ENCODE measurements around the gene SIRPB2. TPM values are rescaled to one million over a fixed set of nuclear protein-coding genes. Genes with fewer than 3 reads are reported as not detected.

SIRPB2 gene
- total RNA-seq, 2 donors from 2014 or later, result 11.0 to 29.8 TPM

DNA sequence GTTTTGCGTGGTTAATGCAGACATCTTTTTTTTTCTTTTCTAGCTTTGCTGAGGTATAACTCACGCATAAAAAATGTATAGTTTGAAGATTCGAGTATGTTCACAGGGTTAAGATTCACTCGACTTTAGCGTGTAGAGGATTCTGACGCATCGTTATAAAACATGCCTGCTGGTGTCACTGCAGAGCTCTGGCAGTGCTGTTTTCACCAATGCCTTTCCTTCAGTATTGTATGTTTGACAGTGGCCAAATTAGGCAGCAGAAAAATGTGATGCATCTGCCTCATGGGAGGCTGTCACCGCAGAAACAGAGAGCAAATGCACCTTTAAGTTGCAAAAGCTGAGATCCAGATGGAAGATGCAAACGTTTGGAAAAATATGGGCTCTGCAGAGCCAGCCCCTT, 18.0 kb upstream of the SIRPB2 start:
- H3K27ac ChIP-seq, result no peak overlapping the region
- no peak overlapping the region for H3K4me3 ChIP-seq
- H3K4me1 ChIP-seq (ENCODE audit: control insufficient read depth in 1 of 2, low read depth in 2 of 2), result no peaks in the 10 kb centered on the region
- no peaks in the 10 kb centered on the region for H3K36me3 ChIP-seq
- ATAC-seq (ENCODE audit: insufficient number of reproducible peaks, low FRiP score, low read depth) (no peak), DNase-seq (ENCODE audit: low spot score) (no peak)
- TF ChIP-seq, protein P1, sequence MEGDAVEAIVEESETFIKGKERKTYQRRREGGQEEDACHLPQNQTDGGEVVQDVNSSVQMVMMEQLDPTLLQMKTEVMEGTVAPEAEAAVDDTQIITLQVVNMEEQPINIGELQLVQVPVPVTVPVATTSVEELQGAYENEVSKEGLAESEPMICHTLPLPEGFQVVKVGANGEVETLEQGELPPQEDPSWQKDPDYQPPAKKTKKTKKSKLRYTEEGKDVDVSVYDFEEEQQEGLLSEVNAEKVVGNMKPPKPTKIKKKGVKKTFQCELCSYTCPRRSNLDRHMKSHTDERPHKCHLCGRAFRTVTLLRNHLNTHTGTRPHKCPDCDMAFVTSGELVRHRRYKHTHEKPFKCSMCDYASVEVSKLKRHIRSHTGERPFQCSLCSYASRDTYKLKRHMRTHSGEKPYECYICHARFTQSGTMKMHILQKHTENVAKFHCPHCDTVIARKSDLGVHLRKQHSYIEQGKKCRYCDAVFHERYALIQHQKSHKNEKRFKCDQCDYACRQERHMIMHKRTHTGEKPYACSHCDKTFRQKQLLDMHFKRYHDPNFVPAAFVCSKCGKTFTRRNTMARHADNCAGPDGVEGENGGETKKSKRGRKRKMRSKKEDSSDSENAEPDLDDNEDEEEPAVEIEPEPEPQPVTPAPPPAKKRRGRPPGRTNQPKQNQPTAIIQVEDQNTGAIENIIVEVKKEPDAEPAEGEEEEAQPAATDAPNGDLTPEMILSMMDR (IDR thresholded peaks at IDR 0.05), result no peak
- no peaks in the 10 kb centered on the region for H3K27me3 ChIP-seq (replicated peaks; ENCODE audit: insufficient read depth)
- no peaks in the 10 kb centered on the region for H3K9me3 ChIP-seq

DNA sequence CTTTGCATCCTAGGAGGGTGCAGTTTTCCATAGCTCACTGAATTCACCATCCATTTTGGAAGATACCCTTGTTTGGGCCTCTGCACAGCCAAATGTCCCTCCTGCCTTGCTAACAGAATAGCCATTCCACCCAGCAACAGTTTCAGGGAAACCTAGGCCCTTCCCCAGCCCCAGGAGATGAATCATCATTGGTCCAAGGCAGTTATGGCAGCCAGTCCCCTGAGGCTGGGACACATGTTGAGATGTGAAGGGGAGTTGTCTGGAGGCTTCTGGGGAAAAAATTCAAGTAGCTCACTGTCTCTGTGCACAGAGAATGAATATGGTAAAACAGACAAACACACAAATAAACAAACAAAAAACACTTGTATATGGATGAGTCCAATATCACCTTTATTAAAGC, 17.4 kb upstream of the SIRPB2 start:
- ATAC-seq (ENCODE audit: insufficient number of reproducible peaks, low FRiP score, low read depth) (no peak), DNase-seq (ENCODE audit: low spot score) (no peak)
- TF ChIP-seq, protein P1 (IDR thresholded peaks at IDR 0.05), result no peak
- Histone ChIP-seq H3K27ac (no peak overlapping the region), H3K27me3 (replicated peaks; ENCODE audit: insufficient read depth) (no peaks in the 10 kb centered on the region), H3K9me3 (no peaks in the 10 kb centered on the region), H3K4me1 (ENCODE audit: control insufficient read depth in 1 of 2, low read depth in 2 of 2) (no peaks in the 10 kb centered on the region), H3K36me3 (no peaks in the 10 kb centered on the region), H3K4me3 (no peak overlapping the region)

DNA sequence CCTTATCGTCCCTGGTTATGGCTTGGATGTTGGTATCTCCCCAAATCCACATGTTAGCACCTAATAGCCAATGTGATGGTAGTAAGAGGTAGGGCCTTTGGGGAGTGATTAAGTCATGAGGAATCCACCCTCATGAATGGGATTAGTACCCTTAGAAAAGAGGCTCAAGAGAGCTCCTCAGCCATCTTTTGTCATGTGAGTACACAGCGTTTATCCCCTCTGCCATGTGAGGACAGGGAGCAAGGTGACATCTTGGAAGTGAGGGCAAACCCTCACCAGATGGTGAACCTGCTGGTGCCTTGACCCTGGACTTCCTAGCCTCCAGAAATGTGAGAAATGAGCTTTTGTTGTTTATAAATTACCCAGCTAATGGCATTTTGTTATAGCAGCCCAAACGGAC, 16.1 kb upstream of the SIRPB2 start:
- Histone ChIP-seq H3K4me3 (no peak overlapping the region), H3K36me3 (no peaks in the 10 kb centered on the region), H3K27ac (no peak overlapping the region), H3K4me1 (ENCODE audit: control insufficient read depth in 1 of 2, low read depth in 2 of 2) (no peaks in the 10 kb centered on the region), H3K9me3 (no peaks in the 10 kb centered on the region), H3K27me3 (replicated peaks; ENCODE audit: insufficient read depth) (no peaks in the 10 kb centered on the region)
- ATAC-seq (ENCODE audit: insufficient number of reproducible peaks, low FRiP score, low read depth) (no peak), DNase-seq (ENCODE audit: low spot score) (no peak)
- TF ChIP-seq, protein P1 (IDR thresholded peaks at IDR 0.05), result no peak

DNA sequence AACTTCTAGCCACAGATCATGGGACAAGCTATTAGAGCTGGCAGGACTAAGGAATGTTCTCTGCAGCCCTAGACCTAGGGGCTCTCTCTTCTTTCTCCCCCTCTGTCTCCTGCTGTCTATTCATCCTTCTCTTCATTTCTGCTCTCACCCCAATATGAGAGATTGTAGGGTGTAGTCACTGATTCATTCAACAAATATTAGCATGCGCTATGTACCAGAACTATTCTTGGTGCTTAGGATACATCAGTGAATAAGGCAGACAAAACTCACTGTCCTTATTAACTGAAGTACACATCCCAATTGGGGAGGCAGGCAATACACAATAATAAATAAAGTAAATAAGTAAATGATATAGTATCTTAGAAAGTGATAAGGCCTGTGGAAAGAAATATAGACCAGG, 14.7 kb upstream of the SIRPB2 start:
- DNase-seq (ENCODE audit: low spot score), result no peak
- H3K27ac ChIP-seq, result no peak overlapping the region
- H3K4me3 ChIP-seq, result no peak overlapping the region
- no peaks in the 10 kb centered on the region for H3K27me3 ChIP-seq (replicated peaks; ENCODE audit: insufficient read depth)
- TF ChIP-seq, protein P1 (IDR thresholded peaks at IDR 0.05), result no peak
- no peaks in the 10 kb centered on the region for H3K36me3 ChIP-seq
- no peaks in the 10 kb centered on the region for H3K4me1 ChIP-seq (ENCODE audit: control insufficient read depth in 1 of 2, low read depth in 2 of 2)
- H3K9me3 ChIP-seq, result no peaks in the 10 kb centered on the region
- no peak for ATAC-seq (ENCODE audit: insufficient number of reproducible peaks, low FRiP score, low read depth)

DNA sequence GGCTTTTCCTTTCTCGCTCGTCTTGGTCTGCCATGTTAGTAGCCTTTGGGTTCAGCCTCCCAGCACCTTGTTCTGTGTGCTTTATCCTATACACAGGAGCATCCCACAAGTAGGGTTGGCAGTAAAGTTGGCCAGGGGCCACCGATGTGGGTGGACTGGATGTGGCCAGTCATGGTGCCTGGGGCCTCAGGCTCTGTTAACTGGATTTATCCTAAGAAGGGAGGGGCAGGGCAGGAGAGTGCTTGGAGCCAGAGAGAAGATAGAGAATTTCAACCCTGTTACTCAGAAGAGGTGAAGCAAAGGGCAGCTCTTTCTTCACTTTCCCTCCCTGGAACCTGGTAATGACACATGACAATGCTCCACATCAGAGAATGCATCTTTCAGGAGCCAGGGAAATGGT, 14.1 kb upstream of the SIRPB2 start:
- no peaks in the 10 kb centered on the region for H3K4me1 ChIP-seq (ENCODE audit: control insufficient read depth in 1 of 2, low read depth in 2 of 2)
- TF ChIP-seq, protein P1 (IDR thresholded peaks at IDR 0.05), result no peak

More for the DNA sequence above, 14.1 kb upstream of the SIRPB2 start:
- no peak overlapping the region for H3K4me3 ChIP-seq
- no peak overlapping the region for H3K27ac ChIP-seq
- H3K36me3 ChIP-seq, result no peaks in the 10 kb centered on the region
- H3K9me3 ChIP-seq, result no peaks in the 10 kb centered on the region
- no peaks in the 10 kb centered on the region for H3K27me3 ChIP-seq (replicated peaks; ENCODE audit: insufficient read depth)
- DNase-seq (ENCODE audit: low spot score) (no peak), ATAC-seq (ENCODE audit: insufficient number of reproducible peaks, low FRiP score, low read depth) (no peak)
